GM12874 (cell line): Measurements from ENCODE around the gene UNC13A.

Experiments used
- TF ChIP-seq, protein P1 (sequence below): IDR thresholded peaks from 2 replicates; pipeline ENCODE4 v1.5.1; 2011; ENCODE audit warnings: low read depth, mild to moderate bottlenecking, control low read depth, low read length, moderate library complexity; ENCODE audit not compliant: insufficient read depth

Gene UNC13A

DNA sequence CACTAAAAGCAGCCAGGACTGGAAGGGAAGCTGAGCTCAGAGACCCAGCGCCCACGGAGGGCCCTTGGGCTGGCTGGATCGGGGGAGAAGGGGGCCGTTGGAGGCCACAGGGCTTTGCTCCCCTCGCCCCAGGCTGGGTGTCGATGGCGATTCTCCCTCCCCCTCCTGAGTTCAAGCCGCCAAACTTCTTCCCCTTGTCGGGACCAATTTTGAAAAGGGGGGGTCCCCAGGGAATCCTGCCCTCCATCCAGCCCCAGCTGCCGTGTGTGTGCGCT lies 71.5 kb downstream of the UNC13A start:
- TF ChIP-seq, protein P1, sequence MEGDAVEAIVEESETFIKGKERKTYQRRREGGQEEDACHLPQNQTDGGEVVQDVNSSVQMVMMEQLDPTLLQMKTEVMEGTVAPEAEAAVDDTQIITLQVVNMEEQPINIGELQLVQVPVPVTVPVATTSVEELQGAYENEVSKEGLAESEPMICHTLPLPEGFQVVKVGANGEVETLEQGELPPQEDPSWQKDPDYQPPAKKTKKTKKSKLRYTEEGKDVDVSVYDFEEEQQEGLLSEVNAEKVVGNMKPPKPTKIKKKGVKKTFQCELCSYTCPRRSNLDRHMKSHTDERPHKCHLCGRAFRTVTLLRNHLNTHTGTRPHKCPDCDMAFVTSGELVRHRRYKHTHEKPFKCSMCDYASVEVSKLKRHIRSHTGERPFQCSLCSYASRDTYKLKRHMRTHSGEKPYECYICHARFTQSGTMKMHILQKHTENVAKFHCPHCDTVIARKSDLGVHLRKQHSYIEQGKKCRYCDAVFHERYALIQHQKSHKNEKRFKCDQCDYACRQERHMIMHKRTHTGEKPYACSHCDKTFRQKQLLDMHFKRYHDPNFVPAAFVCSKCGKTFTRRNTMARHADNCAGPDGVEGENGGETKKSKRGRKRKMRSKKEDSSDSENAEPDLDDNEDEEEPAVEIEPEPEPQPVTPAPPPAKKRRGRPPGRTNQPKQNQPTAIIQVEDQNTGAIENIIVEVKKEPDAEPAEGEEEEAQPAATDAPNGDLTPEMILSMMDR: no peak

DNA sequence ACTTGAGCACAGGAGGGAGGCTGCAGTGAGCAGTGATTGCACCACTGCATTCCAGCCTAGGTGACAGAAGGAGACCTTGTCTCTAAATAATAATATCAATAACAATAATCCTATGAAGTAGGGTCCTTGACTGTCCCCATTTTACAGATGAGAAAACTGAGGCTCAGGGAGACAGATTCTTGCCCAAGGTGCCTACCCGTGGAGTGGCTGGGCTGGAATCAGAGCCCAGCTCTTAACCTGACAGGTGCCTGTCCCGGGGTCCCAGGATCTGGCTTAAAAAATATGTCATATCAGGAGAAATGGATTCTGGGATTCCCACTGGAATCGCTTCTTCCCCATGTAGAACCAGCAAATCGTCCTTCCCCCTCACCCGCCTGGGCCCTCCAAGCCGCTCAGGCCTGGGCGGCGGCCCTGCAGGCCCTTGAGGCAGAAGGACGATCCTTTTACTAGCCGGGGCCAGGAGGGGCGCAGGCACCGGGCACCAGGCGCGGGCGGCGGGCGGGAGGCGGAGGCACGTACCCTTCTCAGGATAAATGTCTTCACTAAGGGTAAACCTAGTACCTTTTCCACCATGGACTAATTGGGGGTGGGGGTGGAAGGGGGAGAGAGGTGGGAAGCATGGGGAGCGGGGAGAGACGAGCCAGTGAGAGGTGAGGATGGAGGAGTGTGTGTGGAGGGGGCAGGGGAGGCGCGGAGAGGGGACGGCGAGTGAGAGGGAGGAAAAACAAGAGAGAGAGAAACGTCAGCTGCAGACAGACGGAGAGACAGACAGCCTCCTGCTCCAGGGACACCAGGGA lies 72.1 kb downstream of the UNC13A start:
- TF ChIP-seq, protein P1: no peak

DNA sequence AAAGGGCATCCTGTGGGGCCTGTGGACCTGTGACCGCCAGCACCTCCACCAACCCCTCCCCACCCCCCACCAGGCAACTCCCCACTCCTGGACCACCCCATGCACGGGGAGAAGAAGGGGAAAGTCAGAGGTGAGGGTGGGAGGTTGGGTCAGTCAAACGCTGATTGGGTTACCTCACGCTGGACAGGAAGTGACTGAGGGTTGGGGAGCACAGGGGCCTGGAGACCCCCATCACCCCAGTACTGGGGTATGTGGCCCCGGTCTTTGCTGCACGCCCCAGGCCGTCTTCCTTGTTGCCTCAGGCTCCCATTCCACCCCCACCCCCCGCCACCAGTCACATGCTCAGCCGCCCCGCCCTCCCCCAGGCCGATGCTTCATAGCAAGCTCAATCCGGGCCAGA lies 73.7 kb downstream of the UNC13A start:
- TF ChIP-seq, protein P1: no peak

DNA sequence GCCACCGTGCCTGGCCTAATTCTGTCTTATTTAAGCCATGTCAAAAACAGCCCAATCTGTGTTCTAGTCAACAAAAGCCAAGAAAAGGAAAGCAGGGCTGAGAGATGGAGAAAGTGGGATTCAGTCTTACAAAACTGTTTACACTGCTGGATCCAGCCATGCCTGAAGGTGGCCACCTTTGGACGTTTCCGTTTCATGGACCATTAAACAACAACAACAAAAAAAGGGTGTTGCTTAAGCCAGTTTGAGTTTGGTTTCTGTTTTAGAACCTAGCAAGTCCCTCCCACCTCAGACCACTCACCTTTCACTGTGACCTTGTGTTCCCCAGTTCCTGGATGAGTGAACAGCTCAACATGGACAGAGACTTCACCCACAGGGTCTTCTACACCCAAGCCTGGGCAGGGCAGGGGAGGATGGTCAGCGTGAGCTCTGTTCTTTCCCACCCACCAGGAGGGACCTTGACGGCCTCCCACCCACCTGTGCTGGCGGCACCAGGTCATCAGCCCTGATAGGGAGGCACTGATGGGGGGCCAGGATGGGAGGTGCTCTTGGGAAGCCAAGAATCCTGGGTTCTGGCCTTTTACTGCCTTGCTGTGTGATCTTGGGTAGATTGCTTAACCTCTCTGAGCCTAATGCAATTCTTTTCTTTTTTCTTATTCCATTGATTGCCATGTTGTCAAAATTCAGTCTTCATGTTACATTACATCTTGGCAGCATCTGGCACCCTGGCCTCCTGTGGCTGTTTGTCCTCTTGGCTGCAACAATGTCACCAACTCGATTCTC lies 76.5 kb downstream of the UNC13A start:
- TF ChIP-seq, protein P1: no peak

DNA sequence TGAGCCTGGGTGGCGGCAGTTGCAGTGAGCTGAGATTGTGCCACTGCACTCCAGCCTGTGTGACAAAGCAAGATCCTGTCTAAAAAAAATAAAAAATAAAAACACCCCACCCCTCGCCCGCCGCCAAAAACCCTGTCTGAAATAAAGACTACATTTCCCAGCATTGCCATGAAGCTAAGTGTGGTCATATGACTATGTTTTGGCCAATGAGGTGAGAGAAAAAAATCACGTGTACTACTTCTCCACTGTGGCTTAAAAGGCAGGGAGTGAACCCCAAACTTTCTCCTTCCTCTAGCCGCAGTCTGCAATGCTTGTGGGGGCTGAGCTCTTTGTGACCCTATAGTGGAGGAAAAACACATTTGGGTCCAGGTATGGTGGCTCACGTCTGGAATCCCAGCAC lies 77.8 kb downstream of the UNC13A start:
- TF ChIP-seq, protein P1: no peak

DNA sequence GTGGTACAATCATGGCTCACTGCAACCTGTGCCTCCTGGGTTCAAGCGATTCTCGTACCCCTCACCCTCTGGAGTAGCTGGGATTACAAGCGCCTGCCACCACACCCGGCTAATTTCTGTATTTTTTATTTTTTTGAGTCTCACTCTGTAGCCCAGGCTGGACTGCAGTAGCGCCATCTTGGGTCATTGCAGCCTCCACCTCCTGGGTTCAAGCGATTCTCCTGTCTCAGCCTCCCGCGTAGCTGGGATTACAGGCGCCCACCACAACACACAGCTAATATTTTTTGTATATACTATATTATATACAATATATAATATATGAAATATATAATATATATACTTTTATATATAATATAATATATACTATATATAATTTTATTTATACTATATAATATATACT lies 80.2 kb downstream of the UNC13A start:
- TF ChIP-seq, protein P1: no peak

DNA sequence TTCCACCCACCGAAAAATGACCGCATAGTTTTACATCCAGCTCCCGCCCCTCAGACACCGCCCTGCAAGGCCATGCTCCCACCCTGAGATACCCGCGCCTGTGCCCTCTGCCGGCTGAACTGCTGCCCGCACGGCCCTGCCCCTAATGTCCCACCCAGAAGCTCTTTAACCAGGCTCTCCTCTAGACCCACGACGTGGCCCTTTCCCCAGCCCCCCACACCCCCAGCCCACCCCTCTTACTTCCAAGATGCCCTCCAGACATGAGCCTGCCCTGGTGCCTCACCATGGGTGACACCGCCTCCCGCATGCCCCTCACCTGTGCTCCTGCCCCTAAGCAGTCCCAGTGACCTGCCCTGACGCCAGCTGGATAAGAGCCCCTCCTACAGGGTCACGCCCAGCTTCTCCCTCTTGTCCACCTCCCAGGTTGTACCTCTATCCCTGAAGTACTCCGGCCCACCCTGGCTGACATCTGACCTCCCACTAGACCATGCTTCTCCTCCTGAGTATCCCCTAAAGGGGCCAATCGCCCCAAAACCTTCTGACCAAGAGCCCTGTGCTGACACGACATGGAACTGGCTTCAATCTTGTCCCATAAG lies 81.5 kb downstream of the UNC13A start:
- TF ChIP-seq, protein P1: peak; percentile 40
